MM.1S (cell line): ENCODE data around the gene ACADL.

Source experiments
- DNase-seq: peaks from one replicate; pipeline ENCODE4 v3.0.0-alpha.2; 2015
- H2AFZ ChIP-seq: fragments of 300-600 bp; sonication (generic); 2 replicates; pipeline ENCODE4 v1.6.0; 2016; ENCODE audit warnings: antibody characterized with exemption, low read length
- H3F3A ChIP-seq: fragments of 300-600 bp; sonication (generic); 2 replicates; pipeline ENCODE4 v1.6.1; 2016; ENCODE audit warnings: mild to moderate bottlenecking, antibody characterized with exemption, low read length, moderate library complexity, mixed read lengths; ENCODE audit not compliant: insufficient read depth
- H3K27ac ChIP-seq: fragments of 300-600 bp; sonication (generic); 2 replicates; pipeline ENCODE4 v1.5.1; 2016; ENCODE audit warnings: mild to moderate bottlenecking, low read length
- H3K27me3 ChIP-seq: fragments of 300-600 bp; sonication (generic); replicated peaks from 2 replicates; pipeline ENCODE4 v1.6.0; 2016; ENCODE audit warnings: low read length; ENCODE audit not compliant: insufficient read depth
- H3K36me3 ChIP-seq: fragments of 300-600 bp; sonication (generic); replicated peaks from 2 replicates; pipeline ENCODE4 v1.6.1; 2016; ENCODE audit warnings: mild to moderate bottlenecking, low read length, mixed read lengths; ENCODE audit not compliant: insufficient read depth
- H3K4me1 ChIP-seq: fragments of 300-600 bp; sonication (generic); 2 replicates; pipeline ENCODE4 v1.6.1; 2016; ENCODE audit warnings: low read length, mixed read lengths
- H3K4me2 ChIP-seq: fragments of 300-600 bp; sonication (generic); 2 replicates; pipeline ENCODE4 v1.6.0; 2016; ENCODE audit warnings: low read depth, low read length
- H3K4me3 ChIP-seq: fragments of 300-600 bp; sonication (generic); 2 replicates; pipeline ENCODE4 v1.5.1; 2016; ENCODE audit warnings: low read length, mixed read lengths
- H3K79me2 ChIP-seq: fragments of 300-600 bp; sonication (generic); 2 replicates; pipeline ENCODE4 v1.6.1; 2016; ENCODE audit warnings: mixed run types, low read length, mixed read lengths
- H3K9ac ChIP-seq: fragments of 300-600 bp; sonication (generic); 2 replicates; pipeline ENCODE4 v1.6.1; 2016; ENCODE audit warnings: low read length, mixed read lengths
- H3K9me2 ChIP-seq: fragments of 300-600 bp; sonication (generic); replicated peaks from 2 replicates; pipeline ENCODE4 v1.6.1; 2016; ENCODE audit warnings: mild to moderate bottlenecking, low read length, mixed read lengths; ENCODE audit not compliant: insufficient read depth
- H3K9me3 ChIP-seq: fragments of 300-600 bp; sonication (generic); replicated peaks from 2 replicates; pipeline ENCODE4 v1.6.1; 2016; ENCODE audit warnings: mild to moderate bottlenecking, low read length, mixed read lengths; ENCODE audit not compliant: insufficient read depth
- H4K20me1 ChIP-seq: fragments of 300-600 bp; sonication (generic); 2 replicates; pipeline ENCODE4 v1.6.1; 2016; ENCODE audit warnings: mild to moderate bottlenecking, low read length, moderate library complexity, mixed read lengths; ENCODE audit not compliant: insufficient read depth
- EZH2 ChIP-seq: fragments of 300-600 bp; sonication (generic); optimal IDR thresholded peaks from 2 replicates; pipeline ENCODE3; 2017; ENCODE audit warnings: low read depth, mild to moderate bottlenecking, antibody characterized with exemption, low read length, mixed read lengths
- EZH2phosphoT487 ChIP-seq: fragments of 300-600 bp; sonication (generic); IDR thresholded peaks from 2 replicates; pipeline ENCODE4 v1.6.1; 2018; ENCODE audit warnings: antibody characterized with exemption, low read length
- TF ChIP-seq, protein P1 (sequence below): fragments of 300-600 bp; sonication (generic); IDR thresholded peaks from 2 replicates; pipeline ENCODE4 v1.5.1; 2016; ENCODE audit warnings: antibody characterized with exemption, low read length, mixed read lengths

ACADL gene

DNA sequence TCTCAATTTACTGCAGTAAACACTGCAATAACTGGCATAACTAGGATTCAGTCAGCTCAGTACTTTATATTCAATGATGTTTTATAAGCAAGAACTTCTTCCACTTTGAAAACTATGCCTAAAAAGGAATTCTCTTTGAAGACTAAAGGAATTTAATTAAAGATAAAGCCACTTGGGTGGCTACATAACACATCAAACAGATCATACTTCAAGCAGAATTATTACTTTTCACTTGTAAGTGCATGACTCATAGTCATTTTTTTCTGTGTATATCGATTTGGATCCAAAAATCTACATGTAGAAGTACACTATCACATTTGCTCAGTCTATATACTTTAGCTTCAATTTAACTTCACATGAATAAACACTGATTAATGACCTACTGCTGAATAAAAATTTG lies 58.0 kb downstream of the ACADL start:
- Histone ChIP-seq H3K9me3 (no peaks in the 10 kb centered on the region), H3K4me3 (no peak overlapping the region), H2AFZ (no peak overlapping the region), H3K79me2 (peaks cover 58% of the 10 kb centered on the region), H3K27ac (no peak overlapping the region), H3F3A (peaks cover 24% of the 10 kb centered on the region), H4K20me1 (no peaks in the 10 kb centered on the region), H3K4me2 (no peak overlapping the region), H3K9ac (no peak overlapping the region), H3K4me1 (peaks cover 18% of the 10 kb centered on the region), H3K27me3 (no peaks in the 10 kb centered on the region), H3K9me2 (no peaks in the 10 kb centered on the region), H3K36me3 (no peaks in the 10 kb centered on the region)
- DNase-seq: no peak
- TF ChIP-seq EZH2: no peak

DNA sequence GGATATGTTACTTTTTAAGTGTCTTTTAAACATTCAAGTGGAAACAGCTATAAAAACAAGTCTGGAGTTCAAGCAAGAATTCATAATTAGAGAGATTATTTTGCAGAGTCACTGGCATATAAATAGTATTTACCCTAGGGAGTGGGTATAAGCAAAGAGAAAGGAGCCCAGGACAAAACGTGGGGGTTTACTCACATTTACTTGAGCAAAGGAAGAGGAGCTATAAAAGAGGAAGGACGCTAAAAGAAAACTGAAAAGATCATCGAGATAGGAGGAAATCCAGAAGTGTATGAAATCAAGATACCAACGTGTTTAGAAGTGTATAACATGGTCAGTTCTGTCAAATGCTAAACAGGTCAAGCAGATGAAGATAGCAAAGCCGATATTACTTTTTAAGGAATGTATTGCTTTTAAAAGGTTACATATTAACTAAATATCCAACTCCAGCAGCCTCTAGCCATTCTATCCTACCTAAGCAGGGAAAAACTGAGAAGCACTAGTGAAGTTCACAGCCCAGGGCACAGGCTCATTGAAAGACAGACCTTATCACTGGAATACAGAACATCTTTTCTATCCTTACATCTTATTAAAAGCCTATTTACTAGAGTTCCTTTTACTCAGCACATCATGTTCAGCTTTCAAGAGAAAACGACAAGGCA lies 62.7 kb downstream of the ACADL start:
- no peaks in the 10 kb centered on the region for H3F3A ChIP-seq
- no peak overlapping the region for H3K27ac ChIP-seq
- peaks cover 8% of the 10 kb centered on the region; the same call in 1 of the 2 replicates for H3K4me1 ChIP-seq
- no peak overlapping the region for H3K9ac ChIP-seq
- DNase-seq: no peak
- H2AFZ ChIP-seq: no peak overlapping the region
- no peak overlapping the region for H3K4me2 ChIP-seq
- no peak overlapping the region for H3K4me3 ChIP-seq
- H3K36me3 ChIP-seq: no peaks in the 10 kb centered on the region
- H4K20me1 ChIP-seq: no peaks in the 10 kb centered on the region
- peaks cover 35% of the 10 kb centered on the region for H3K79me2 ChIP-seq
- no peaks in the 10 kb centered on the region for H3K9me3 ChIP-seq
- TF ChIP-seq EZH2 (no peak), EZH2phosphoT487 (no peak)
- TF ChIP-seq, protein P1, sequence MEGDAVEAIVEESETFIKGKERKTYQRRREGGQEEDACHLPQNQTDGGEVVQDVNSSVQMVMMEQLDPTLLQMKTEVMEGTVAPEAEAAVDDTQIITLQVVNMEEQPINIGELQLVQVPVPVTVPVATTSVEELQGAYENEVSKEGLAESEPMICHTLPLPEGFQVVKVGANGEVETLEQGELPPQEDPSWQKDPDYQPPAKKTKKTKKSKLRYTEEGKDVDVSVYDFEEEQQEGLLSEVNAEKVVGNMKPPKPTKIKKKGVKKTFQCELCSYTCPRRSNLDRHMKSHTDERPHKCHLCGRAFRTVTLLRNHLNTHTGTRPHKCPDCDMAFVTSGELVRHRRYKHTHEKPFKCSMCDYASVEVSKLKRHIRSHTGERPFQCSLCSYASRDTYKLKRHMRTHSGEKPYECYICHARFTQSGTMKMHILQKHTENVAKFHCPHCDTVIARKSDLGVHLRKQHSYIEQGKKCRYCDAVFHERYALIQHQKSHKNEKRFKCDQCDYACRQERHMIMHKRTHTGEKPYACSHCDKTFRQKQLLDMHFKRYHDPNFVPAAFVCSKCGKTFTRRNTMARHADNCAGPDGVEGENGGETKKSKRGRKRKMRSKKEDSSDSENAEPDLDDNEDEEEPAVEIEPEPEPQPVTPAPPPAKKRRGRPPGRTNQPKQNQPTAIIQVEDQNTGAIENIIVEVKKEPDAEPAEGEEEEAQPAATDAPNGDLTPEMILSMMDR: no peak
- no peaks in the 10 kb centered on the region for H3K27me3 ChIP-seq
- H3K9me2 ChIP-seq: no peaks in the 10 kb centered on the region

DNA sequence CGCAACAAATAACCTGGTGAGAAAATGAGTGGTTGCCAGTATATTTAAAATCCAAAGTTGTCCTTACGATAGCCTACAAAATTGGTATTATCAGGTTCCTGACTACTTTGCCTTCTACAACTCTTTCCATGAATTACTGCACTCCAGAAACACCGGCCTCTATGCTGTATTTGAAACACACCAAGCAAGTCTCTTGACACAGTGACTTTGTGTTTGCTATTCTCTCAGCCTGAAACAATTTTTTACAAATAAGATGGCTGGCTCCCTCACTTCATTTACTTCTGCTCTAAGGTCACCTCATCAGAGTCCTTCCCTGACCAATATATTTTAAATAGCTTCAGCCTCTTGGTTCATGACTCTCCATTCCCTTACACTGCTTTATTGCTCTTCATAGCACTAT lies 66.2 kb downstream of the ACADL start:
- no peak for DNase-seq
- no peaks in the 10 kb centered on the region for H4K20me1 ChIP-seq
- H3K79me2 ChIP-seq: peaks cover 18% of the 10 kb centered on the region; the same call in 1 of the 2 replicates
- TF ChIP-seq EZH2phosphoT487: no peak
- TF ChIP-seq, protein P1: no peak
- no peak for TF ChIP-seq EZH2
- no peak overlapping the region for H3K4me2 ChIP-seq
- H3F3A ChIP-seq: no peaks in the 10 kb centered on the region
- H3K9me2 ChIP-seq: no peaks in the 10 kb centered on the region
- H3K9ac ChIP-seq: no peak overlapping the region
- H3K36me3 ChIP-seq: no peaks in the 10 kb centered on the region
- no peak overlapping the region for H2AFZ ChIP-seq
- H3K27ac ChIP-seq: no peak overlapping the region
- H3K9me3 ChIP-seq: no peaks in the 10 kb centered on the region
- H3K4me3 ChIP-seq: no peak overlapping the region
- H3K27me3 ChIP-seq: no peaks in the 10 kb centered on the region
- no peaks in the 10 kb centered on the region for H3K4me1 ChIP-seq

DNA sequence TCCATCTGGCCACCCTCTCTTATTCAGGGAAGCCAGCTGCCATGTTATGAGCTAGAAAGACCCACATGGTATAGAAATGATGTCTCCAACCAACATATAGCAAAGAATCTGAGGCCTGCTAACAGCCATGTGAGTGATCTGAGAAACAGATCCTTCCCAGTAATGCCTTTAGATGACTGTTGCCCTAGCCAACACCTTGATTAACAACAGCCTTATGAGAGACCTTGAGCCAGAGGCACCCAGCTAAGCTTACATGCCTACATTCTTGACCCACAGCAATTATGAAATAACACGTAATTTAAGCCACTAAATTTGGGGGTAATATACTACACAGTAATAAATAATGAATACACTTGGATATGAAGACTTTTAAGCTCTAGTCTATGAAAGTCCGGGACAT lies 67.0 kb downstream of the ACADL start:
- Histone ChIP-seq H3K4me1 (no peaks in the 10 kb centered on the region), H3K9me3 (no peaks in the 10 kb centered on the region), H3K36me3 (no peaks in the 10 kb centered on the region), H3K27ac (no peak overlapping the region), H3K4me3 (no peak overlapping the region), H3K79me2 (peaks cover 16% of the 10 kb centered on the region; the same call in 1 of the 2 replicates), H3F3A (no peaks in the 10 kb centered on the region), H3K4me2 (no peak overlapping the region), H3K9ac (no peak overlapping the region), H4K20me1 (no peaks in the 10 kb centered on the region), H3K9me2 (no peaks in the 10 kb centered on the region), H2AFZ (no peak overlapping the region), H3K27me3 (no peaks in the 10 kb centered on the region)
- DNase-seq: no peak
- TF ChIP-seq EZH2: no peak
- no peak for TF ChIP-seq EZH2phosphoT487
- TF ChIP-seq, protein P1: no peak
